ENCODE data around the gene NDUFB6. TPM values are rescaled to one million over a fixed set of nuclear protein-coding genes. Genes with fewer than 3 reads are reported as not detected.

Gene NDUFB6
- polyA plus RNA-seq, 1 donor from 2014 or later = 148 TPM

DNA sequence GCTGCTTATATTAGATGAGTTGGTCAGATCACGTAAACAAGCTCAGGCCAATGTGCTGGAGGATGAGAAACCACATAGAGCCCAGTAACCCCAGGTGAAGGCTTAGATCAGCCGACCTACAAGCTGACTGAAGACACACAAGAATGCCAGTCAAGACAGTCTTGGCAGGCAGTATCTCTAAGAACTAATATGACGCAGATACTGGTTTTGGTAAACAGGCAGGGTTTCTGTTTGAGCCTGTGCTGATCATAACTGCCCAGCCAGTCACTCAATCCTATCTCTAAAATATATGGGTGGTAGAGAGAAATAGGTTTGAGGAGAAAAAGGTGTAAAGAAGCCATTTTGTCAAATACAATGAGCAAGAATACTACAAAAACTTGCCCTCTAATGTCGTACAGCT is 39.1 kb downstream of the NDUFB6 start:
- Histone ChIP-seq H3K4me2 (ENCODE audit: low read length) (no peak overlapping the region), H4K20me1 (ENCODE audit: insufficient read depth) (no peaks in the 10 kb centered on the region), H3K4me3 (ENCODE audit: low read length) (no peak overlapping the region), H3K27ac (ENCODE audit: low read length) (no peak overlapping the region), H3K27me3 (ENCODE audit: insufficient read depth, low read depth, low read length) (no peaks in the 10 kb centered on the region), H3K36me3 (ENCODE audit: insufficient read depth, low read length) (no peaks in the 10 kb centered on the region), H3K79me2 (replicated peaks; ENCODE audit: insufficient read depth, low read length) (no peaks in the 10 kb centered on the region), H3K9ac (ENCODE audit: low read length) (no peak overlapping the region), H3K9me2 (ENCODE audit: insufficient read depth, low read length) (no peaks in the 10 kb centered on the region), H3K9me3 (ENCODE audit: low read length) (no peaks in the 10 kb centered on the region), H3F3A (ENCODE audit: insufficient read depth, low read length, poor library complexity, severe bottlenecking) (no peaks in the 10 kb centered on the region), H2AFZ (ENCODE audit: low read depth, low read length) (no peak overlapping the region)
- TF ChIP-seq POLR2AphosphoS5 (IDR thresholded peaks at IDR 0.05) (no peak), SMC3 (conservative IDR thresholded peaks at IDR 0.05; ENCODE audit: poor library complexity) (no peak), EZH2 (IDR thresholded peaks at IDR 0.05; ENCODE audit: borderline replicate concordance, insufficient read depth, low read length, poor library complexity, severe bottlenecking) (no peak), RAD21 (conservative IDR thresholded peaks at IDR 0.05) (no peak), EP300 (conservative IDR thresholded peaks at IDR 0.05; ENCODE audit: poor library complexity, severe bottlenecking) (no peak), CTCF (IDR thresholded peaks at IDR 0.05; ENCODE audit: poor library complexity, severe bottlenecking) (no peak), MXI1 (conservative IDR thresholded peaks at IDR 0.05; ENCODE audit: poor library complexity, severe bottlenecking) (no peak), TAF1 (IDR thresholded peaks at IDR 0.05; ENCODE audit: low read depth) (no peak)
- TF ChIP-seq, protein P1, sequence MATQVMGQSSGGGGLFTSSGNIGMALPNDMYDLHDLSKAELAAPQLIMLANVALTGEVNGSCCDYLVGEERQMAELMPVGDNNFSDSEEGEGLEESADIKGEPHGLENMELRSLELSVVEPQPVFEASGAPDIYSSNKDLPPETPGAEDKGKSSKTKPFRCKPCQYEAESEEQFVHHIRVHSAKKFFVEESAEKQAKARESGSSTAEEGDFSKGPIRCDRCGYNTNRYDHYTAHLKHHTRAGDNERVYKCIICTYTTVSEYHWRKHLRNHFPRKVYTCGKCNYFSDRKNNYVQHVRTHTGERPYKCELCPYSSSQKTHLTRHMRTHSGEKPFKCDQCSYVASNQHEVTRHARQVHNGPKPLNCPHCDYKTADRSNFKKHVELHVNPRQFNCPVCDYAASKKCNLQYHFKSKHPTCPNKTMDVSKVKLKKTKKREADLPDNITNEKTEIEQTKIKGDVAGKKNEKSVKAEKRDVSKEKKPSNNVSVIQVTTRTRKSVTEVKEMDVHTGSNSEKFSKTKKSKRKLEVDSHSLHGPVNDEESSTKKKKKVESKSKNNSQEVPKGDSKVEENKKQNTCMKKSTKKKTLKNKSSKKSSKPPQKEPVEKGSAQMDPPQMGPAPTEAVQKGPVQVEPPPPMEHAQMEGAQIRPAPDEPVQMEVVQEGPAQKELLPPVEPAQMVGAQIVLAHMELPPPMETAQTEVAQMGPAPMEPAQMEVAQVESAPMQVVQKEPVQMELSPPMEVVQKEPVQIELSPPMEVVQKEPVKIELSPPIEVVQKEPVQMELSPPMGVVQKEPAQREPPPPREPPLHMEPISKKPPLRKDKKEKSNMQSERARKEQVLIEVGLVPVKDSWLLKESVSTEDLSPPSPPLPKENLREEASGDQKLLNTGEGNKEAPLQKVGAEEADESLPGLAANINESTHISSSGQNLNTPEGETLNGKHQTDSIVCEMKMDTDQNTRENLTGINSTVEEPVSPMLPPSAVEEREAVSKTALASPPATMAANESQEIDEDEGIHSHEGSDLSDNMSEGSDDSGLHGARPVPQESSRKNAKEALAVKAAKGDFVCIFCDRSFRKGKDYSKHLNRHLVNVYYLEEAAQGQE (IDR thresholded peaks at IDR 0.05; ENCODE audit: borderline replicate concordance) = no peak

DNA sequence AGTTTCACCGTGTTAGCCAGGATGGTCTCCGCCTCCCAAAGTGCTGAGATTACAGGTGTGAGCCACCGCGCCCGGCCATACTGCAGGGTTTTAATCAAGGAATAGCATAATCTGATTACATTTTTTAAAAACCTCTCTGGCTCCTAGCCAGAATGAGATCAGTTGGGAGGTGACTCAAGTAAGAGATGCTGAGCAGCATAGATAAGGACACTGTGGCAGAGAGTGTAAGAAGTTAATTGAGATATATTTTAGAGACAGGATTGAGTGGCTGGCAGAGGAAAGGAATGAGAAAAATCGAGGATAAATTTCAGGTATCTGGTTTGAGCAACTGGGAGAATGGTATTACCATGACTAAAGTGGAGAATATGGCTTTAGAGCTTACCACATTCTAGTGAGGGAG is 39.6 kb downstream of the NDUFB6 start:
- Histone ChIP-seq H3K9me3 (ENCODE audit: low read length) (no peaks in the 10 kb centered on the region), H3F3A (ENCODE audit: insufficient read depth, low read length, poor library complexity, severe bottlenecking) (no peaks in the 10 kb centered on the region), H4K20me1 (ENCODE audit: insufficient read depth) (no peaks in the 10 kb centered on the region), H2AFZ (ENCODE audit: low read depth, low read length) (no peak overlapping the region), H3K27me3 (ENCODE audit: insufficient read depth, low read depth, low read length) (no peaks in the 10 kb centered on the region), H3K27ac (ENCODE audit: low read length) (no peak overlapping the region), H3K4me2 (ENCODE audit: low read length) (no peak overlapping the region), H3K9me2 (ENCODE audit: insufficient read depth, low read length) (no peaks in the 10 kb centered on the region), H3K9ac (ENCODE audit: low read length) (no peak overlapping the region), H3K4me3 (ENCODE audit: low read length) (no peak overlapping the region), H3K79me2 (replicated peaks; ENCODE audit: insufficient read depth, low read length) (no peaks in the 10 kb centered on the region), H3K36me3 (ENCODE audit: insufficient read depth, low read length) (no peaks in the 10 kb centered on the region)
- TF ChIP-seq MXI1 (conservative IDR thresholded peaks at IDR 0.05; ENCODE audit: poor library complexity, severe bottlenecking) (no peak), TAF1 (IDR thresholded peaks at IDR 0.05; ENCODE audit: low read depth) (no peak), SMC3 (conservative IDR thresholded peaks at IDR 0.05; ENCODE audit: poor library complexity) (no peak), RAD21 (conservative IDR thresholded peaks at IDR 0.05) (no peak), EP300 (conservative IDR thresholded peaks at IDR 0.05; ENCODE audit: poor library complexity, severe bottlenecking) (no peak), POLR2AphosphoS5 (IDR thresholded peaks at IDR 0.05) (no peak), EZH2 (IDR thresholded peaks at IDR 0.05; ENCODE audit: borderline replicate concordance, insufficient read depth, low read length, poor library complexity, severe bottlenecking) (no peak)
- TF ChIP-seq, protein P1 (IDR thresholded peaks at IDR 0.05; ENCODE audit: borderline replicate concordance) = no peak
